CD1c-positive myeloid dendritic cell (primary cell): ENCODE data around the gene RGS10.

Experiments
- DNase-seq: peaks from one replicate; pipeline ENCODE4 v3.0.0-alpha.2; 2016; ENCODE audit errors: extremely low spot score

Gene RGS10

DNA sequence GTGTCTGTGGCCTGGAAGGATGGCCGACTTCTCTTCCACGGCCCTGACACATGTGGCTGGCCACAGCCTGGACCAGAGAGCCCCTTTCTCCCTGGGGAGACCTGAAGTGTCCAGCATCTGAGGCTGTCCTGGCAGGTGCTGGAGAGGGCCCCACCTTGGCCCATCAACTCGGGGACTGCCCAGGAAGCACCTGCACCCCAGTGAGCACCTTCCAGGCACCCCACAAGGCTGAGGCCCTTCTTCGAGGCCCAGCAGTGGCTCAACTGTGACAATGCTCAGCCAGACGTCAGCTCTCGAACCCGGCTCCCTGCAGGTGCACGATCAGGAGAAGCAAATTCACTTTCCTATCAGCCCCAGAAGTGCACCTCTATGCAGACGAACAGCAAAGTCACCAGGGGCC lies 24.3 kb downstream of the RGS10 start:
- DNase-seq = no peak

DNA sequence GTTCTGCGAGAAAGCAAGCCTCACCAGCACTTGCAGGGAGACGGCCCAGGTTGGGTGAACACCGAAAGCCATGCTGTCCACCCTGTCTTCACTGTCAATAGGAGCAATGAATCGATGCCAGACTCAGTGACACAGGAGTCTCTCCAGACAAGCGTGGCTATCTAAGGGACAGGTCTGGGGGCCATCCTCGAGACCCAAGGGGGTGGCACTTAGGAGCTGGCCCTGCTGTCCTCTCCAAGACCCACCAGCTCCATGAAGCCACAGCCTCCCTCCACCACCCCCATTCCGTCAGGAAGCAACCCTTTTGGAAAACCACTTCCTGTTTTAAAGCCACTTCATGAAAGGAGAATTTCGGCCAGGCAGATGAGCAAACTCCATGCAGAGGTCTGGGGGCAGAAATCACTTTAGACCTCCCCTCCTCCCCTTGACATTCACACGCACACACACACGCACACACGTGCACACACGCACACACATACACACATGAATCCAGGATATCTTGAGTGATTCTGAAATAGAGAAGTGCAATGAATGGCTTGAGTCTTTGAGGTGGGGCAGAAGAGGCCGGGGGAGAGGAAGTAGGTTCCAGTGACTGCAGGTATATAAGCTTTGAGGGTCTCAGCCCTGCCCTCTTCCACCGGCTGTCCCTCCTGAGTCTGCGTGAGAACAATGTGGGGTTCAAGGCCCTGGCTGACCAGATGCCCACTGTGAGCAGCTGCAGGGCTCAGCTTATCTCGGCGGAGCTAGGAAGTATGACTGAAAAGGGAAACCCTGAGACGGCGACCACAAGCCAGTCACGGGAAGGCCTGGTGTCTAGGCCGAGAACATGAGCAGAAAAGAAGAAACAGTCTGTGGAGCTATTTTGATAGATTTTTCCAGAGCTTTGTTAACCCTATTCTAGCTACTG lies 25.0 kb downstream of the RGS10 start:
- peak; percentile 89 for DNase-seq

DNA sequence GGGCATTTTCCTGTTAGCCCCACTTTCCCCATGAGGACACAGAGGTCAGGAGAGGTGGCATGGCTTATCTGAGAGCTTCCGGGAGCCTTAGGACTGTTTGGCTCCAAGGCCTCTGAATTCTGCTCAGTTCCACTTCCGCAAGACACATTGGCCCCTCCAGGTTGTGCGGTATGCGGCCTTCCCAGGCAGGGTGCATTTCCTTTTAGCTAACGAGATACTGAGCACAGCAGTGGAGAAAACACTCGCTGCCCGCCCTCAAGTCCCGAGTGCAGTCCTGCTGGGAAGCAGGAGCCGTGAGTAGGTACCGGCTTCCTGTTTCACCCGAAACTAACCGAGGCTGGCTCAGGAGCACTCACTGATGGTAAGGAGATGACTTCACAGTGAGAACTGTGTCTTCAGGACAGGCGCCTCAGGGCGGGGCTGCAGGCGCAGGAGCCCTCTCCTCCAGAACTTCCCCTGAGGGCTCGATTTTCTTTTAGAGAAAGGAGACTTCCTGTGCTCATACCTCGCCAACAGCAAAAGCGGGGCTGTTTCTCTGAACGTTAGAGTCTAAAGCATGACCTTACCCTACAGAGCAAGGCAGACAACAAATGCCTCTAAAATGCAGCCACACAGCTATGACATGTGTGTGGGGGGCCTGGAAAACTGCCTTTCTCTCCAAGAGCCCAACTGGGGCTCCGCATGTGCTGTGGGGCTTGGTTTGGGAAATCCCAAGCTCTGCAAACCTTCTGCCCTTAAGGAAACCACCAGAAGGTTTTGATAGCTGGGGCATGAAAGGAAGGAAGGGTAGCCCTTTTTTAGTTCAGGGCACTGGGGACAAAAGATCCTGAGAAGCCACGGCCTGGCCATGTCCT lies 25.9 kb downstream of the RGS10 start:
- DNase-seq = peak; percentile 93

DNA sequence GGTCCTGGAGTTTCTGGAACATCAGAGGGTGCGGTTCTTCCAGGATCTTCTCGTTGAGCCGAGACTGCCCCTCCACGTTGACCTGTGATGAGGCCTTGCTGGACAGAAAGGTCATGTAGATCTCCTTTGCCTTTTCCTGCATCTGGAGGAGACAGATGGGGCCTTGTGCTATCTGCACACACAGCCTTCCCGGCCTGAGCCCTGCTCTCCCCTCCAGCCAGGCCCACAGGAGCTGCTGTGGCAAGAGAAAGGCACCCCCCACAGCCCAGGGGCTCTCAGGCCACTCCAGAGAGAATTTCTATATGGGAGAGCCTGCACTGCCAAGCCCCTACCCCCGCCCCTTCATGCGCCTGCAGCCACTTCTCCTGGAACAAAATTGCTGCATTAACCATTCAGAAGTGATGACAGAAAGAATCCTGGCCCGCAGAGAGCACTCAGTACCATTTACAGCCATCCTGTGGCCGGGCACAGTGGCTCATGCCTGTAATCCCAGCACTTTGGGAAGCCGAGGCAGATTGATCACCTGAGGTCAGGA lies 26.9 kb downstream of the RGS10 start:
- no peak for DNase-seq

DNA sequence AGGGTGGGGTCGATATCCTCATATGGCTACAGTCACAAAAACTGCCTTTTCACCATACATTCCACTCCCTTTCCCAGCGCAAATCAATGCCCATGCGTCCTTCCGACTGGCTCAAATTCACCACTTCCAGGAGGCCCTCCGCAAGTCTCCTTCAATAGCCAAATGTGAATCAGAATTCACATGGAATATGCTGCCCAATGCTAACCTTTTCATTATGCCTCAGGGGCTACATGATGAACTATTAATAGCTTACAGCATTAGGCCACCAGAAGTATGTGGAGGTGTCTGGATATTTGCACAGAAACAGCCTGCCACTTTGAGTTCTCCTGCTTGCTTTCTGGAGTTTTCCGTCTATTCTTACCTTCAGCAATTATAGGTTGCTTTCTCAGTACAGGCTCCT lies 27.7 kb downstream of the RGS10 start:
- no peak for DNase-seq

DNA sequence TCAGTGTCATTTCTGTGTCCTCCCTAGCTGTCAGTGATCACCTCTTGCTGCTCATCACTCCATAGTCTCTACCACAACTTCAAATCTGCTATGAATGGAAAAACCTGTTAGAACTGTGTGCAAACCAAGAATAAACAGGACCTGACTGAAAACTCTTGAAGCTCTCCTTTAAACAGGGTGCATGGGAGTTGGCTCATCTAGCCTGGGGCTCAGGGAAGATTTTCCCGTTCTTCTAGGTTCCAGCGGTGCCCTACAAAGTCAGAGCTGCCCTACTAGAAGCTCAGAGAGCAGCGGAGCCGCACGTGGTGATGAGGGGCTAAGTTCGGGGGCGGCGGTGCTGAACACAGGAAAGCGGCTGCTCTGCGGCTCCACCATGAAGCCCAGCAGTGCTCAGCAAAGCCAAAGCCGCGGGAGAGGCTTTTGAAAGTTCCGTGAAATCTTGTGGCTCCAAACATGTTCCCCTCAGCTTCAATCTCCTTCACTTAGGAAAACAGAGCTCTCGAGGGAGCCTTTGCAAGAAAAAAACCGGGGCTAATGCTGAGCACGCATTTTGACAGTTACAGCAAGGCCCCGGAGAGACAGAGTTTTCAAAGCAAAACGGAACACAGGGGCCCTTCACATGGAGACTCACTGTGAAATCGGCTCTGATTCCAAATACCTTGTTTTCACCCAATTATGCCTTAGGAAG lies 30.5 kb downstream of the RGS10 start:
- DNase-seq = no peak

DNA sequence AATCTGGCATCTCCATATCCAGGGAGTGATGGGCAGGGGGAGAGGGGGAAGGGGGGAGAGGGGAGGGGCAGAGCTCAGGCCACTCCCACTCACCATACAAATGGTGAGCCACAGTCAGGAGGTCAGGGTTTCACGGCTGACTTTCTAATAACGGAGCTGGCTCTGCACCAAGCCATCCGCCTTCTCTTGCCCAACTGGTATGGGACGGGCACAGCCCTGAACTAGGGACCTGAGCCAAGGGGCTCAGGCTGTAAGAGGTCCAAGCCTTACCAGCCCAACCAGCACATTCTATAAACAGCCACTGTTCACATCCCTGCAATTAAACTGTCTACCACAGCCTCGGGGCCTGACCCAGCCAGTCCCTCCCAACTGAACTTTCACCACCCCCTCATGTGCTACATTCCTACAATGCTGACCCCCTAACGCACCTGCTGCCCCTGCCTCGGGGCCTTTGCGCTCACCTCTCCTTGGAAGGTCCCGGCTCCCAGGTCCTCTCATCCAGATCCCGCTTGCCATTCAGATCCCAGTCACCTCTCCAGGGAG lies 32.5 kb downstream of the RGS10 start:
- no peak for DNase-seq

DNA sequence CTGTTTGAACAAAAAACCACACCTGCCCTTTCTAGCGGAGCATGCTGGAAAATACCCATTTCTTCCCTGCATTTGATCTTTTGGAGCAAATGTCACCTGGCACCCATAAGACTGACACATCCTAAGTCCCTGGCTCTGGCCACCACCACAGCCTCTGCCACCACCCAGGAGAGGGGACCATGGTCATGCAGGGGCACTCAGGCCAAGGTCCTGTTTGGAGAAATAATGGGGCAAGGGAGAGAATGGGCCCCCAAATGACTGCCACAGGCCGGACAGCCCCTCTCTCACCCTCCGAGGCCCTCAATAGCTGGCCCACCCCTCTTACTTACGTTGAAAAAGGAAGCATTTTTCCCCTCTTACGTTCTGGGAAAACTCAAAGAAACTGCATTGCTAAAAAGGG lies 35.4 kb downstream of the RGS10 start:
- DNase-seq = no peak

DNA sequence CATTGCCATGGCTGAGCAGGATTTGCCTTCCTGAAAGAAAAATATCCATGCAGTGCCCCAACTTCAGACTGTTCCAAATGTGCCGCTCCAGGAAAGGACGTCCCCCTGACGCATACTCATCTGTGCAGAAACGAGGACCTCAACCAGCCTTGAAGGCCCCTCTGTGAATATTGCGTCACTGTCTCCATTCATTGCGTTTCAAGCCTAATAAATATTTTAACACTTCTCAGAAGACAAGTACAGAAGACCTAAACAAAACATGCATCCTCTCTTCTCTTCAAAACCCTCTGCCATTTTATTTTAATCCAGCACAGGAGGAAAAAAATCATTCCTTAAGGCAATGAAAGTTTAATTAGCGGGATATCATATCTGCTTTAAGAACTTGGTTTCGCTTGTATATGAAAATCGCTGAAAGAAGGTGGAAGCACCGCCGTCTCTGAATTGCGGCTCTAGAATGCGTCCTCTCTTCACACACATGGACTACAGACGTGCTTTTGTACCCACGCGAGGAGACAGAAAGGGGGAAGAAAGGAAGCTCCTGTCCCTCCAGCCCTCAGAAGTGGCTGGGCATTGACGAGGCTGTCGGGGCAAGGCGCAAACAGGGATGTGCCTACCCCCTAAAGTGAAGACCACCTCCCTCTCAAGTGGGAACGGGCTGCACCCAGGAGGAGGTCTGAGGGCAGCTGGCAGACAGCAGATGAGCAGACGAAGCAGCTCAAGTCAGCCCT lies 36.8 kb downstream of the RGS10 start:
- DNase-seq = no peak

DNA sequence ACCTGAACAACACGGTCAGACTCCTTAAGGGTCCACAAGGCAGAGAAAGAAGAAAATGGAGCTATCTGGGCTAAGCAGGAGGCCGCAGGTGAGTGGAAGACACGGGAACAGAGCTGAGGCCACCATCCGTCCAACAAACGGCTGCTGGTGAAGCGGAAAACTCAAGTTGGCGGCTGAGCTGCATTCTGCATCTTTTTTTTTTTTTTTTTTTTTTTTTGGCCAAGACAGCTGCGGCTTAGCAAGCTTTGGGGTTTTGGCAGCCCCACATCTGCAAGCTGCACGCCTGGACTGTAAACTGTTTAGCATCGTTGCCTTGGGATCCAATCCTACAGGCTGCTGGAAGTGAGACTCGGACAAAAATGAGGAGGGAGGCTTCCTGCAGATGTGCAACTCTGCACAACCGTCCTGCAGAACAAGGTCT lies 37.4 kb downstream of the RGS10 start:
- DNase-seq = no peak

DNA sequence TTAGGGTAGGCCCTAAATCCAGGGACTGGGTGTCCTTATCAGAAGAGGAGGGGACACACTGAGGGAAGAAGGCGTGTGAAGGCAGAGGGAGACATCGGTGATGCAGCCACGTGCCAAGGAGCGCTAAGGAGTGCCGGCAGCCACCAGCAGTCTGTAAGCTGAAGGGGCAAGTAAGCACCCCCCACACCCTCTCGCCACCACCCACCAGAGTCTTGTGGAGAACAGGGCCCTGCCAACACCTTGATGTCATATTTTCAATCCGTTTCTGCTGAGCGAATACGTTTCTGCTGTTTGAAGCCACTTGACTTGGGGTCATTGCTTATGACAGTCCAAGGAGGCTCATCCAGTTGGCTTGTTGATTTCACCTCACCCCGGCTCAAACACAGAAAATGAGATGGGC lies 37.9 kb downstream of the RGS10 start:
- no peak for DNase-seq

DNA sequence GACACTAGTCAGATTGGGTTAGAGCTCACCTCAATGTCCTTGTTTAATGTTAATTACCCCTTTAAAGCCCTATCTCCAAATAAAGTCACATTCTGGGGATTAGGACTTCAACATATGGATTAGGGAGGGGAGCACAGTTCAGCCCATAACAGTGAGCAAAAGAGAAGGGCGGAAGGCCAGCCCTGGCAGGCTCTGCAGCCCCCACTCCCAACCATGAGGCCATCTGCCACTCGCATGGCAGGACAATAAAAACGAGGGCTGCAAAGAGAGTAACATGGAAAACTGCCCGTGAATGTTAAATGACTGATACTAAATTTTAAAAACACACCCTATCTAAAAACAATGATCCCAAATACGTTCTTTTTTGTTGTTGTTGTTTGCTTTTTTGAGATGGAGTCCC lies 38.7 kb downstream of the RGS10 start:
- DNase-seq = no peak

DNA sequence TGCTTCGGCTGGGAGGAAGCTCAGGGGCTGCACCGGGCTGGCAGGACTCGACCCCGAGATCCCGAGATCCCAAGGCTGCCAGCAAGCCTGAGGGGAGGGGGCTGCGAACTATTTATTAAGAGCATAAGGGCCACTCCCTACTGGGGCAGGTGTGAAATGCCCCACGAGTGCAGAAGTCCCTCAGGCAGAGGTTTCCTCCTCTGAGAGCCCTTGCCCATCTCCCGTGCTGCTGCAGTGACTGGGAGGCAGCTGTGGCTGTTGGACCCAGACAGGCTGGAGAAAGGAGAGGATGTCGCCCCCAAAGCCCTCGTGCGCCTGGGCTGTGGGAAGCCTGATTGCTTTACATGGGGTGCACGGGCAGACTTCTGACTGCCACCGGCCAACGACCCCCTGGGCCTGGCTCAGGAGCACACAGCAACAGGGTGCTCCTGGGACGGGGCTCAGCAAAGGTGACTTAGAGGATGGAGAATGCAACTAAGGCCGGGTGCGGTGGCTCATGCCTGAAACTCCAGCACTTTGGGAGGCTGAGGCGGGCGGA lies 39.8 kb downstream of the RGS10 start:
- DNase-seq = no peak

DNA sequence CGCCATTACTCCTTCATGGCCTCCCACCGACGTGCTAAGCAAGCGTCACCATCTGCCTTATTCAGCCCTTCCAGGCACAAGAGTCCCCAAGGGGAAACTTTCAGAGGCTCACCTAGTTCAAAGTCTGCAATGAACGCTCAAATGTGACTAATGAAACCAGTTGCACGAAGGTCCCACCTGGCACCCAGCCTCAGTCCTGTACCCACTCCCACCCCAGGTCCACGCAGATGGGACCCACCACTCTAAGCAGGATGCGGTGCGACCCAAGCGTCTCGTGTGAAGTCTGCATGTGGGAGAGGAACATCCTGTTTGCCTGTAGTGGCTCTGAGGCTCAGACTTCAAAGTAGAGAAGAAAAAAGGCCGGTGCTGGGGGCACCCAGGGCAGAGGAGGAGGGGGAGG lies 40.3 kb downstream of the RGS10 start:
- DNase-seq = peak; percentile 15

DNA sequence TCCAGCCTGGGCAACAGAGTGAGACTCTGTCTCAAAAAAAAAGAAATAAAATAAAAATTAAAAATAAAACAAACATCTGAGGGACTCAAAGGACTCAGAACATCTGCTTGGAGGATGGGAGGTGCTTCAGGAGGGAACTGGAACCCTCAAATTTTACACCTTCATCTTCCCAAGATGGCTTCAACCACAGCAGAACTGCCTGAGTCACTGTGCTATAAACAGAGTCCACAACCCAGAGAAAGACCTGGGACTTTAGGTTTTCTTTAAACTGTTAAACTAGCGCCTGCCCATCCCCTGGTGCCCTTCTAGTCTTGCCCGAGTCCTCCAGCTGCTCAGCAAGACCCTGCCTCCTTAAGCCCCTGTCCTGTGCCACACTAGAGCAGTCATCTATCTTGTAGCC lies 40.8 kb downstream of the RGS10 start:
- DNase-seq = no peak

DNA sequence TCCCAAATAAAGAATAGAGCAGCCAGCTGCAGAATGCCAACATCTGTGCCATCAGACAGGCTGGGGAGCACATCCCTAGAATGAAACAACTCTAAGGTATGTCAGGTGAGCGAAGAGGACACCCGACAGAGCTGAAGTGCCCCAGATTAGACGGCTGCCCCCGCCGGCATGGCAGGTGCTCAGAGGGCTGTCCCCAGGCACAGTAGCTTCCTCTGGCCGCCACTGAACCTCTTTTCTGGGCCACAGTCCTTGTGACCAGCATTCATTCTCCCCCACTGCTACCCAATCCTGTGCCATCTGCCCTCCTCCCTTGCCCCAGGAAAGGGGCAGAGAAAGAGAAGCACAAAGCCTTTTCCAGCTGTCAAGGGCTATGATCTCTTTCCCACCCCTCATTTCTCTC lies 41.7 kb downstream of the RGS10 start:
- DNase-seq = no peak

DNA sequence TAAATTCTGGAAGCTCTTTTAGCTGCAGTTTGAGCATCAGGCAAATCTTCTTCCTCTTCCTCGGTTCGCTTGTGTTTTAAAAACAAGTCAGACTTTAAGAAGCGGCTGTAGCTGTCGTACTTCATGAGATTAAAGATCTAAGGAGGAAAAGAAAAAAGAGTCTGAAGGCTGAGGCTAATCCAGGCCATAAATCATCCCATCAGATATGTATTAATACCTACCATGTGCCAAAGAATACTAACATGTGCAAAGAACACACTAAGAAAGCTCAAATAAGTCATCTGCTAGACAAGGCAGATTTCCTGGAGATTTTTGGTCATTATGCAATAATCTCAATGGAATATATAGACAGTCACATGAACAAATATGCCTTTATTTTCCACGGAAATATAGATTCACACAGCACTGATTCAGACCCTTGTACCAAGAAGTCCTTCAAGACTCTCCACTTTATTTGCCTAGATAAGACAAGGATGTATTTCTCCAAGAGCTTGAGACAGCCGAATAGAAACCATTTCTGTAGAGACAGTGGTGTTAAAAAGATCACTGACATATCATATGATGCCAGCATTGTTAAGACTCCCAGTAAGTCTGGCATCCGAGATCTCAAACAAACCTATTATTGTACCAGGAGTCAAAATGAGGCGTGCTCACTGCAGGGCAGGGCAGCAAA lies 42.3 kb downstream of the RGS10 start:
- no peak for DNase-seq

DNA sequence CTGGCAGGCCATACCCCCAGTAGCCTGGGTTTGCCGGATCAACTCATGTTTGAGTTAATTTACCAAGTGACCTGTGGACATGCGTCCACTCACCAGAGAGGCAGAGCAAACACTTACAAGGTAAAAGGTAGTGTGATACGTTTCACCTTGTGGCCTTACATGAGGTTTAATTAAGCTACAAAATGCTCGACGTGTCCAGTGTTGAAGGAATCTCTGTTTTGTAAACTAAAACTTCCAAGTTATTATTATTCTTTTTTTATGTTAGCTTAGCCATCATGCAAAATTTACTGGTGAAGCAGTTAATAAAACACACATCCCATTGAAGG lies 42.9 kb downstream of the RGS10 start:
- DNase-seq = no peak

DNA sequence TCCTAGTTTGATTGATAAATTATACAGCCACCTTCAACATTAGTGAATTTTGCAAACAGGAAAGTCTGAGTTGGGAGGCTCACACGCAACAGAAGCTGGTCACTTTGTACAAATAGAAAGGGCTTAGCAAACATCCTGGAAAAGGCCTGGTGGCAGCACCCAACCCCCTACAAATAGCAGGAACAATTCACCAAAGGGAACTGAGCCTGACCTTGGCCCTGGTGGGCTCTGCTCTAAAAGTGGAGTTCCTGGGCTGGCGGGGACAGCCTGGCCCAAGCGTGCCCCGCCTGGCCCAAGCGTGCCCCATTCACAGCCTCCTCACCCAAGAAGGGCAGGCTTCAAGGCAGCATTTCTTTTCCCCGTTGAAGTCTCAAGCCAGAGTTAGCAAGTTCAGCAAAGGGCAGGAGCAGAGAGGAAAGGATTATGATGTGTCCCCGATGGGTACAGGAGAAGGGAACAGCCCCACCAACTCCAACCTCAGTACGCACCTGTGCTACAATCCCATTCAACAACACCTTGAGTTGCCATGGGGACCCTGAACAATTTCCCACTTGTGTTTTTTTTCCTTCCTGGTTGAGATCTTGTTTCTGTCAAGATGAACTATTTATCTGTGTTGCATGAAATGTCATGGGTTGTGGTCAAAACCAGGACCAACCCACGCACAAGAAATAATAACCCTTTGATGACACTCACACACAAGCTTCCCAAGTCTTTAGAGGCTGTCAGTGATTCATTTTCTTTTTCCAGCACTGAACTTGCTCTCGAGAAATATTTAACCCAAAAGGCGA lies 43.4 kb downstream of the RGS10 start:
- no peak for DNase-seq

DNA sequence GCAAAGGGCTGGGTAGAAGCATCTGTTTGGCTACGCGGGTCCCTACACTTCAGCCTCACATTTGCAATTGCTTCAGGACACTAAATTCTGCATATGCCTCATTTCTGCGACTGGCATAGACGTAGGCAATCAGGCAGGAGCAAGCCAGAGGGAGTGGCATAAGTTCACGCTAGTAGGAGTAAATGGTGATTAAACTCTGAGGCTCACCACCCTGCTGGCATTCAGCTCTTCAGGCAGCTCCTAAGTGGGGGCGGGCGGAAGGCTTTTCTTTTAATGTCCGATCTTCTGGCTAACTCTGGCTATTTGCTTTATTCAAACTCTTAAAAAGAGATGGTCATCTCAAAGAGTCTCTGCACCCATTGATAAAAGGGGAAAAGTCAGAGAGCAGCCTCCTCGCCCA lies 45.3 kb downstream of the RGS10 start:
- DNase-seq = no peak
